ENCODE data around the gene STRBP. TPM values are rescaled to one million over a fixed set of nuclear protein-coding genes. Genes with fewer than 3 reads are reported as not detected.

Gene STRBP
- total RNA-seq, 1 experiment from 2014 or later: 74.0 TPM

- Histone ChIP-seq H3K27ac (ENCODE audit: insufficient read length, low read depth, low read length) (no peak overlapping the region), H3K9me3 (ENCODE audit: control insufficient read depth, low read depth, low read length) (no peaks in the 10 kb centered on the region), H3K4me1 (ENCODE audit: insufficient read depth, low read length) (peaks cover 3% of the 10 kb centered on the region), H2AK5ac (ENCODE audit: insufficient read length, low read length) (no peak overlapping the region), H3K9ac (ENCODE audit: extremely low read depth, insufficient read length, low read length) (no peak overlapping the region), H3K4ac (ENCODE audit: low read depth, low read length) (no peak overlapping the region), H3K4me2 (ENCODE audit: insufficient read depth, insufficient read length, low read length) (no peak overlapping the region), H3T11ph (ENCODE audit: low read length) (no peak overlapping the region), H2BK120ac (ENCODE audit: low read depth, low read length, poor library complexity, severe bottlenecking) (no peak overlapping the region), H2BK15ac (ENCODE audit: low read depth, low read length) (no peak overlapping the region), H4K91ac (ENCODE audit: insufficient read length, low read depth, low read length) (no peak overlapping the region), H4K8ac (replicated peaks; ENCODE audit: insufficient read length, low read depth, low read length) (no peak overlapping the region), H4K20me1 (ENCODE audit: control insufficient read depth, insufficient read depth, insufficient read length) (no peaks in the 10 kb centered on the region), H2BK20ac (ENCODE audit: low read depth, low read length, poor library complexity, severe bottlenecking) (no peak overlapping the region), H2AFZ (ENCODE audit: low read length) (no peak overlapping the region), H3K23me2 (ENCODE audit: insufficient read length, low read depth, low read length, poor library complexity, severe bottlenecking) (no peaks in the 10 kb centered on the region), H3K79me1 (ENCODE audit: insufficient read depth, low read depth, low read length, poor library complexity, severe bottlenecking) (no peaks in the 10 kb centered on the region), H3K56ac (ENCODE audit: insufficient read length, low read depth, low read length) (no peak overlapping the region), H2BK5ac (ENCODE audit: insufficient read length, low read length) (no peak overlapping the region), H3K18ac (ENCODE audit: insufficient read length, low read depth, low read length) (no peak overlapping the region), H3K14ac (ENCODE audit: insufficient read depth, low read length) (no peak overlapping the region), H4K5ac (ENCODE audit: insufficient read length, low read depth, low read length) (no peak overlapping the region), H3K23ac (ENCODE audit: insufficient read length, low read depth, low read length) (no peak overlapping the region), H2BK12ac (ENCODE audit: insufficient read length, low read depth, low read length) (no peak overlapping the region), H3K27me3 (ENCODE audit: insufficient read depth, low read length) (no peaks in the 10 kb centered on the region), H3K79me2 (ENCODE audit: insufficient read depth, low read length) (peaks cover 2% of the 10 kb centered on the region; the same call in 1 of the 2 replicates)
- no peaks in the 10 kb centered on the region for H3K9me3 Mint-ChIP-seq
- H3K36me3 Mint-ChIP-seq (ENCODE audit: insufficient read depth in 1 of 3, low read depth in 3 of 3): peaks cover 2 to 24% (median 6%) of the 10 kb centered on the region in 3 experiments; a peak in 6 of 7 replicates
- no peak for TF ChIP-seq CTCF (conservative IDR thresholded peaks at IDR 0.05)
- H3K27ac Mint-ChIP-seq: peak overlapping the region in 1 of 3 experiments; percentile 41; a peak in 1 of 7 replicates
- DNase-seq: no peak
- no peaks in the 10 kb centered on the region for H3K27me3 Mint-ChIP-seq (ENCODE audit: low read depth)
- no CpG with 5 or more reads among the region's 3 CpGs for WGBS (ENCODE audit: extremely low coverage, insufficient read length, low lambda C conversion rate)
- peaks cover 53 to 57% of the 10 kb centered on the region in 2 experiments for H3K4me1 Mint-ChIP-seq
- no peak overlapping the region for H3K4me3 Mint-ChIP-seq
Measured at GRCh38 chr9:123169926-123170325, 98.5 kb downstream of the STRBP start.
